ENCODE measurements around the gene NOXO1. TPM values are rescaled to one million over a fixed set of nuclear protein-coding genes. Genes with fewer than 3 reads are reported as not detected.

NOXO1 gene, protein sequence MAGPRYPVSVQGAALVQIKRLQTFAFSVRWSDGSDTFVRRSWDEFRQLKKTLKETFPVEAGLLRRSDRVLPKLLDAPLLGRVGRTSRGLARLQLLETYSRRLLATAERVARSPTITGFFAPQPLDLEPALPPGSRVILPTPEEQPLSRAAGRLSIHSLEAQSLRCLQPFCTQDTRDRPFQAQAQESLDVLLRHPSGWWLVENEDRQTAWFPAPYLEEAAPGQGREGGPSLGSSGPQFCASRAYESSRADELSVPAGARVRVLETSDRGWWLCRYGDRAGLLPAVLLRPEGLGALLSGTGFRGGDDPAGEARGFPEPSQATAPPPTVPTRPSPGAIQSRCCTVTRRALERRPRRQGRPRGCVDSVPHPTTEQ
- 0.43 TPM in 1 of 2 replicates, not detected in the other for total RNA-seq

DNA sequence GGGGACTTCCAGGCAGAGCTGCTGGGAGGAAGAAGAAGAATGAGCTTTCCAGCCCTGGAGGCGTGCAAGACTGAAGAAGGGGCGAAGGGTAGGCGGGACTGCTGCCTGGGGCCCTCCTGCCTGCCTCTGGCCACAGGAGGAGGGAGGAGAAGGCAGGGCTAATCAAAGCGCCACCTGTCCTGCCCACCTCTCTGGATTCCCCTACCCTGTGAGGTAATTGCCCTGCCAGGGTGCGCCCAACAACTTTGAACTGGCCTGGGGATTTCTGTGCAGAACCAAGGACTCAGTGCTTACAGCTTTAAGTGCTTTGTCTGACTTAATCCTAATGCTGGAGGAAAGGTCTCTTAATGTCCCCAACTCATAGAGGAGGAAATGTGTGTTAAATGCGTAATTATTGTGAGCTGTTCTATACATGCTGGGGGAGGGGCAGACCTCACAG, at the start of gene NOXO1:
TSS of gene NOXO1 (minus strand) at position 72 of the 439 bp plus-strand sequence. CDS start 290 bp downstream, outside the sequence.
- DNase-seq (ENCODE audit: low read depth), result no peak
- TF ChIP-seq, protein P1, sequence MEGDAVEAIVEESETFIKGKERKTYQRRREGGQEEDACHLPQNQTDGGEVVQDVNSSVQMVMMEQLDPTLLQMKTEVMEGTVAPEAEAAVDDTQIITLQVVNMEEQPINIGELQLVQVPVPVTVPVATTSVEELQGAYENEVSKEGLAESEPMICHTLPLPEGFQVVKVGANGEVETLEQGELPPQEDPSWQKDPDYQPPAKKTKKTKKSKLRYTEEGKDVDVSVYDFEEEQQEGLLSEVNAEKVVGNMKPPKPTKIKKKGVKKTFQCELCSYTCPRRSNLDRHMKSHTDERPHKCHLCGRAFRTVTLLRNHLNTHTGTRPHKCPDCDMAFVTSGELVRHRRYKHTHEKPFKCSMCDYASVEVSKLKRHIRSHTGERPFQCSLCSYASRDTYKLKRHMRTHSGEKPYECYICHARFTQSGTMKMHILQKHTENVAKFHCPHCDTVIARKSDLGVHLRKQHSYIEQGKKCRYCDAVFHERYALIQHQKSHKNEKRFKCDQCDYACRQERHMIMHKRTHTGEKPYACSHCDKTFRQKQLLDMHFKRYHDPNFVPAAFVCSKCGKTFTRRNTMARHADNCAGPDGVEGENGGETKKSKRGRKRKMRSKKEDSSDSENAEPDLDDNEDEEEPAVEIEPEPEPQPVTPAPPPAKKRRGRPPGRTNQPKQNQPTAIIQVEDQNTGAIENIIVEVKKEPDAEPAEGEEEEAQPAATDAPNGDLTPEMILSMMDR (IDR thresholded peaks at IDR 0.05; ENCODE audit: insufficient read depth, low read depth, low read length), result no peak

GRCh38 chr16:2030036-2030435, 48.8 kb upstream of the NOXO1 start:
- no peak overlapping the region for H3K4me3 ChIP-seq (ENCODE audit: low read depth, low read length)
- DNase-seq (ENCODE audit: low read depth), result no peak
- TF ChIP-seq, protein P1 (IDR thresholded peaks at IDR 0.05; ENCODE audit: insufficient read depth, low read depth, low read length), result no peak

More for the DNA sequence above, at the start of gene NOXO1:
- no peak within 1 kb of the TSS for H3K4me3 ChIP-seq (ENCODE audit: low read depth, low read length)

GRCh38 chr16:2029350-2029749, 48.1 kb upstream of the NOXO1 start:
- no peak for DNase-seq (ENCODE audit: low read depth)
- TF ChIP-seq, protein P1 (IDR thresholded peaks at IDR 0.05; ENCODE audit: insufficient read depth, low read depth, low read length), result no peak
- no peak overlapping the region for H3K4me3 ChIP-seq (ENCODE audit: low read depth, low read length)

- TF ChIP-seq, protein P1 (IDR thresholded peaks at IDR 0.05; ENCODE audit: insufficient read depth, low read depth, low read length), result no peak
- no peak overlapping the region for H3K4me3 ChIP-seq (ENCODE audit: low read depth, low read length)
Measured at GRCh38 chr16:2028620-2029220, 47.5 kb upstream of the NOXO1 start.

GRCh38 chr16:2028146-2028545, 46.9 kb upstream of the NOXO1 start:
- TF ChIP-seq, protein P1 (IDR thresholded peaks at IDR 0.05; ENCODE audit: insufficient read depth, low read depth, low read length), result no peak
- H3K4me3 ChIP-seq (ENCODE audit: low read depth, low read length), result peak overlapping the region; percentile 73
- DNase-seq (ENCODE audit: low read depth), result no peak

More at GRCh38 chr16:2028620-2029220, 47.5 kb upstream of the NOXO1 start:
- DNase-seq (ENCODE audit: low read depth), result no peak

GRCh38 chr16:2027024-2028010, 46.0 kb upstream of the NOXO1 start:
- no peak for DNase-seq (ENCODE audit: low read depth)
- H3K4me3 ChIP-seq (ENCODE audit: low read depth, low read length), result peak overlapping the region; percentile 73
- TF ChIP-seq, protein P1 (IDR thresholded peaks at IDR 0.05; ENCODE audit: insufficient read depth, low read depth, low read length), result no peak

All from fibroblast of villous mesenchyme (primary cell).